Transverse colon (tissue), 4 donors: ENCODE data around the gene PAOX. TPM values are rescaled to one million over a fixed set of nuclear protein-coding genes. Genes with fewer than 3 reads are reported as not detected.

Experiments
- DNase-seq: peaks from one replicate; pipeline ENCODE4 v3.0.0-alpha.2; 2019
- H3K27ac ChIP-seq, 4 donors: fragments of 200-600 bp; sonication (generic); 2 replicates each; pipeline ENCODE4 v1.5.1; 2016 to 2018; ENCODE audit warnings: inconsistent platforms in 4 of 4
- H3K27me3 ChIP-seq: fragments of 200-600 bp; sonication (generic); 2 replicates; pipeline ENCODE4 v1.5.1; 2017; ENCODE audit warnings: inconsistent platforms
- H3K36me3 ChIP-seq, 4 donors: fragments of 200-600 bp; sonication (generic); 2 replicates each; pipeline ENCODE4 v1.5.1; 2017 to 2019; ENCODE audit warnings: inconsistent platforms in 4 of 4
- H3K4me1 ChIP-seq, 4 donors: fragments of 200-600 bp; sonication (generic); 2 replicates each; pipeline ENCODE4 v1.5.1; 2017 to 2020; ENCODE audit warnings: inconsistent platforms in 4 of 4
- H3K4me3 ChIP-seq, 4 donors: fragments of 200-600 bp; sonication (generic); 1 replicate in 1 of 4; 2 replicates in 3 of 4; pipeline versions ENCODE4 v1.5.1 to v1.6.1; 2017 to 2019; ENCODE audit warnings: inconsistent platforms in 4 of 4
- H3K9me3 ChIP-seq, 2 donors: fragments of 200-600 bp; sonication (generic); 2 replicates each; pipeline ENCODE4 v1.5.1; 2017 to 2019; ENCODE audit warnings: inconsistent platforms in 2 of 2
- EP300 ChIP-seq: sonication (generic); formaldehyde crosslinking; IDR thresholded peaks from one replicate; pipeline ENCODE4 v1.6.1; 2017; ENCODE audit warnings: antibody characterized with exemption, low read depth
- POLR2A ChIP-seq: fragments of 450-650 bp; IDR thresholded peaks from one replicate; pipeline ENCODE4 v1.6.1; 2016; ENCODE audit warnings: antibody characterized with exemption, mild to moderate bottlenecking, moderate library complexity
- POLR2AphosphoS5 ChIP-seq, 3 donors: sonication (generic); formaldehyde crosslinking; IDR thresholded peaks; one replicate each; pipeline ENCODE4 v1.6.1; 2016; ENCODE audit warnings: antibody characterized with exemption in 3 of 3
- WGBS, 2 donors: methylation state at CpG; one replicate each; pipeline ENCODE4 v1.1.5; 2018; ENCODE audit warnings: low coverage in 1 of 2; 5-methylcytosine and 5-hydroxymethylcytosine counted together
- in situ Hi-C, 4 donors: fragments of 200-750 bp; cut with MboI; loops; one replicate each; pipeline versions ENCODE4 v1.15.0 to v1.15.1; 2017; ENCODE audit warnings: low sequenced_read_pairs in 3 of 4, low pct_ligation_motif_present in 1 of 4, low pct_unique_long_range_greater_than_20kb in 1 of 4
- intact Hi-C: fragments of 100-400 bp; cut with DNase I; formaldehyde crosslinking; loops from one replicate; pipeline ENCODE4 v1.15.1; 2023; ENCODE audit warnings: low total_unique reads
- total RNA-seq, 4 donors: library from RNA; depleted of rRNA; stranded (reverse); fragments of >200 nt; gene quantifications; one replicate each; pipeline ENCODE4 v1.1.0, GENCODE V29; 2016
- TF ChIP-seq, protein P1 (sequence below), 5 experiments: fragments of 200-600 bp in 3 of 5; fragments of 450-650 bp in 2 of 5; sonication (generic) in 3 of 5; IDR thresholded peaks; 1 replicate in 2 of 5; 2 replicates in 3 of 5; pipeline ENCODE4 v1.5.1; 2016 to 2017; ENCODE audit warnings: antibody characterized with exemption in 5 of 5, inconsistent platforms in 3 of 5, mild to moderate bottlenecking in 2 of 5, moderate library complexity in 1 of 5

PAOX gene
- total RNA-seq, 4 donors from 2014 or later: 11.3 to 32.4 (median 17.1) TPM

DNA sequence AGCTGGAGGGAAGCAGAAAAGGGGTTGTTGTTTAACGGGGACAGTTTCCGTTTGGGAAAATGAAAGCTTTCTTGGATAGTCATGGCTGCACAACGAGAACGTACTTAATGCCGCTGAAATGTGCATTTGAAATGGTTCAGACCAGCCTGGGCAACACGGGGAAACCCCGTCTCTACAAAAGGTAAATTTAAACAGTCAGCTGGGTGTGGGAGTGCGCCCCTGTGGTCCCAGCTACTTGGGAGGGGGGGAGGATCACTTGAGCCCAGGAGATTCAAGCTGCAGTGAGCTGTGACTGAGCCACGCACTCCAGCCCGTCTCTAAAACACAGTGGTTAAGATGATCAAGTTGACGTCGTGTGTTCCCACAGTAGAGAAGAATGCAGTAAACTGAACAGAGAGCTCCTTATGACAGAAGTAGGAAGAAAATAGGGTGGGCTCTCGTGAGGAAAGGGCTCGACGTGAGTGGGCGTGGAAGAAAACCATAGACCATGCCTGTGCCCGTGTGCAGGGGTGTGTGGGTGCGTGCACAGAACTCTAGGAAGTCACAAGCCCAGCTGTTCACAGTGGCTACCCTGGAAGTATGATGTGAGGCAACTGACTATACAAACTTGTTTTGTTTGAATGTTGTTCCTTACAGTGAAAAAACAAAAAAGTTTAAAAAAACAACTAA, 17.2 kb upstream of the PAOX start:
- in situ Hi-C loops (no loop called here), intact Hi-C loops (no loop called here)
- TF ChIP-seq, protein P1, sequence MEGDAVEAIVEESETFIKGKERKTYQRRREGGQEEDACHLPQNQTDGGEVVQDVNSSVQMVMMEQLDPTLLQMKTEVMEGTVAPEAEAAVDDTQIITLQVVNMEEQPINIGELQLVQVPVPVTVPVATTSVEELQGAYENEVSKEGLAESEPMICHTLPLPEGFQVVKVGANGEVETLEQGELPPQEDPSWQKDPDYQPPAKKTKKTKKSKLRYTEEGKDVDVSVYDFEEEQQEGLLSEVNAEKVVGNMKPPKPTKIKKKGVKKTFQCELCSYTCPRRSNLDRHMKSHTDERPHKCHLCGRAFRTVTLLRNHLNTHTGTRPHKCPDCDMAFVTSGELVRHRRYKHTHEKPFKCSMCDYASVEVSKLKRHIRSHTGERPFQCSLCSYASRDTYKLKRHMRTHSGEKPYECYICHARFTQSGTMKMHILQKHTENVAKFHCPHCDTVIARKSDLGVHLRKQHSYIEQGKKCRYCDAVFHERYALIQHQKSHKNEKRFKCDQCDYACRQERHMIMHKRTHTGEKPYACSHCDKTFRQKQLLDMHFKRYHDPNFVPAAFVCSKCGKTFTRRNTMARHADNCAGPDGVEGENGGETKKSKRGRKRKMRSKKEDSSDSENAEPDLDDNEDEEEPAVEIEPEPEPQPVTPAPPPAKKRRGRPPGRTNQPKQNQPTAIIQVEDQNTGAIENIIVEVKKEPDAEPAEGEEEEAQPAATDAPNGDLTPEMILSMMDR (IDR thresholded peaks at IDR 0.05): no peak
- no peak for TF ChIP-seq POLR2A
- no peak for DNase-seq
- no peaks in the 10 kb centered on the region for H3K27me3 ChIP-seq
- H3K27ac ChIP-seq: no peak overlapping the region
- H3K4me1 ChIP-seq: peaks cover 5 to 41% (median 19%) of the 10 kb centered on the region in 4 donors
- H3K36me3 ChIP-seq: peaks cover 0 to 29% (median 8%) of the 10 kb centered on the region in 4 donors
- WGBS, 2 donors: 75 to 81% methylated on average over 17 to 18 of the region's 18 CpGs
- H3K4me3 ChIP-seq: no peak overlapping the region
- no peaks in the 10 kb centered on the region for H3K9me3 ChIP-seq

DNA sequence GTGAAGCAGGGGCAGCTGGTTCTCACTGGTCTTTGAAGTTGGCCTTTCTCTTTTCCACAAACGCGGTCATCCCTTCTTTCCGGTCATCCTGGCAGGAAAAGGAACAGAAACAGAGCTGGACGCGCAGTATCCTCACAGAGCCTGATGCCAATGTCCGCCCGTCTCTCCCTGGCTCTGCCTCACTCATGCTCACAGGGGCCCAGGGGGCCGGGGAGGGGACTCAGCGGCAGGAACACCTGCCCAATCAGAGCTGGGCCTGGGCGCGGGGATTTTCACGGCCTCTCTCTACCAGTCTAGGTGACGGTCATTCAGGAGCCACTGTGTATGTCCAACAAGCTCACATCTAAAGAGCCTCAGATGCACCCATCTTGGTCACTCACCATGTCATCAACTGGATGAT, 16.2 kb upstream of the PAOX start:
- WGBS, 2 donors: 93 to 100% methylated on average over 3 to 13 of the region's 13 CpGs
- H3K27me3 ChIP-seq: no peaks in the 10 kb centered on the region
- DNase-seq: no peak
- in situ Hi-C loops: no loop called here
- peaks cover 5 to 32% (median 10%) of the 10 kb centered on the region in 4 donors for H3K4me1 ChIP-seq
- intact Hi-C loops: no loop called here
- TF ChIP-seq POLR2AphosphoS5 (IDR thresholded peaks at IDR 0.05): no peak
- TF ChIP-seq, protein P1 (IDR thresholded peaks at IDR 0.05): no peak
- TF ChIP-seq POLR2A: no peak
- no peak for TF ChIP-seq EP300
- peaks cover 0 to 32% (median 9%) of the 10 kb centered on the region in 4 donors for H3K36me3 ChIP-seq
- no peak overlapping the region for H3K27ac ChIP-seq
- H3K9me3 ChIP-seq: no peaks in the 10 kb centered on the region
- no peak overlapping the region for H3K4me3 ChIP-seq

DNA sequence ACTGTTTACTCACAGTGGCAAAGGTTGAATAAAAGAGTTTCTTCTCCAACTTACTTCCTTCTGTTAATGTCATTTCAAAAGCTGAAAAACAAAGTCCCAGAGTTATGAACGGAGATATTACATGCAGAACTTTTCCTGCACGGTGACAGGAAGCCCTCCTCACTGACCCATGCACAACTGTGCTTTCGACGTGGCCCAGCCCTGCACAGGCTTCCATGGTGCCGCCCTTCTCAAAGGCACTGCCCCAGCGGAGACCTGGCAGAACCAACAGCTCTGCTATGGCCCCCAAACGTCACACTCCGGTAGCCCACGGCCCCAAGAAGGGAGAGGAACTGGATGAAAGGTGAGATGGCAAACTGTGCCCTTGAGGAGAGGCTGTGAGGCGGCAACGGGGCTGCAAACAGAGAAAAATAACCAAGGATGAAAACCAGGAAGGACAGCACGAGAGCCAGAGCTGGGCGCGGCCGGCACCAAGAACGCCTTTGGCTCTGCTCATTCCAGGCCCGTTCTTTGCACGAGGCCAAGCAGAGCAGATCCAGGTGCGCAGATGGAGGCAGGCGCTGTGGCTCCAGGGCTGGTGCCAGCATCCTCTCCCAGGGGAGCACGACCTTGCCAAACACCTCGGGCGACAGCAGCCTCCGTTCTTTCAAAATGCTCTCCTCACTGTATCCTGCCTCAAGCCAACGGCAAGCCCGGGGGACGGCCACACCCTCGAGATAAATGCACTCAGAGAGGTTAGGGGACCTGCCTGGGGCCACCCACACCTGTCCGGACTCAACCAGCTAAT, 14.2 kb upstream of the PAOX start:
- H3K9me3 ChIP-seq: no peaks in the 10 kb centered on the region
- DNase-seq: peak; percentile 51
- intact Hi-C loops: no loop called here
- H3K27ac ChIP-seq: peak overlapping the region; percentile 24 to 66 (median 63)
- H3K36me3 ChIP-seq: peaks cover 0 to 46% (median 17%) of the 10 kb centered on the region in 4 donors
- H3K4me3 ChIP-seq: no peak overlapping the region
- in situ Hi-C loops: no loop called here
- 23 to 73% methylated on average over 3 to 29 of the region's 29 CpGs for WGBS, 2 donors
- TF ChIP-seq EP300 (no peak), POLR2AphosphoS5 (IDR thresholded peaks at IDR 0.05) (no peak), POLR2A (no peak)
- TF ChIP-seq, protein P1 (IDR thresholded peaks at IDR 0.05): no peak
- H3K27me3 ChIP-seq: no peaks in the 10 kb centered on the region
- H3K4me1 ChIP-seq: peaks cover 0 to 22% (median 7%) of the 10 kb centered on the region in 4 donors

DNA sequence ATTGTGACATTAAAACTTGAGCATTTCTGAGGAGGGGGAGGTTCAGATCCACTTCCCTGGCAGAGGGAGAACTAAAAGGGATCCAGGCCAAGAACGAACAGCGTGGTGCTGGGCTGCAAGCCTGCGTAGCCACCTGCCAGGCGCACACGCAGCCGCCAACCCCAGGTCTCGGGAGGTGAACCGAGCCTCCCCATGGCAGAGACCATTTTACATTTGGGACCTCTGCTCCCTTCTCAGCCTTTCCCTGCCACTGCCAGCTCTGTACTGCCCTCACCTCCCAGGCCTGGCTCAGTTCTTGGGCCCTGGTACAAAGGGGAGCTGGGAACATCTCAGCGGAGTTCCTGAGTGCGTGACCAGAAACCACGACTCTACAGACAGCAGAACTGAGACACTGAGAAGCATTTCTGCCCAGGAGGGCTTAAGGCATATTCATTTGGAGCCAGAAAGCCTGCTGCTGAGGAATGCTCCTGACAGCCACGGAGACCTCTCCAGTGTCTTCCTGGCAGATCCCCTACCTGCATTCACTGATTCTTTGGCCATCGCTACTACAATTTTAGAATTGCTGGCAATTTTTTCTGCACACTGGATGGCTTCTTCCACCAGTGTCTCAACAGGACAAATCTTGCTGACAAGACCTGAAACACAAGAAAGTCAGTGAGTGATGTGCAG, 13.5 kb upstream of the PAOX start:
- Histone ChIP-seq H3K9me3 (no peaks in the 10 kb centered on the region), H3K36me3 (peaks cover 0 to 51% (median 19%) of the 10 kb centered on the region in 4 donors), H3K27me3 (no peaks in the 10 kb centered on the region), H3K27ac (peak overlapping the region in 3 of 4 donors; percentile 24 to 66 (median 60)), H3K4me1 (peaks cover 0 to 14% (median 1%) of the 10 kb centered on the region in 4 donors), H3K4me3 (no peak overlapping the region)
- no peak for DNase-seq
- TF ChIP-seq POLR2A (no peak), POLR2AphosphoS5 (IDR thresholded peaks at IDR 0.05) (no peak), EP300 (no peak)
- TF ChIP-seq, protein P1 (IDR thresholded peaks at IDR 0.05): no peak
- intact Hi-C loops (no loop called here), in situ Hi-C loops (no loop called here)
- 88 to 100% methylated on average over 1 to 13 of the region's 13 CpGs for WGBS, 2 donors
